Stimulated activated CD4-positive, alpha-beta T cell treated with anti-CD3 and anti-CD28 coated beads, Interleukin-15, amount 100 ng/mL, for 48 hours (primary cell): Measurements from ENCODE around the gene CLIP1.
"Not testable (repeated sequence)": the region's sequence is repeated elsewhere in the genome, so short reads cannot be mapped to it uniquely, and the experiment has no call there.

Experiments used
- DNase-seq, 2 donors: peaks; one replicate each; pipeline ENCODE4 v3.0.0-alpha.2; 2020; ENCODE audit warnings: low read depth in 2 of 2

The CLIP1 gene

DNA sequence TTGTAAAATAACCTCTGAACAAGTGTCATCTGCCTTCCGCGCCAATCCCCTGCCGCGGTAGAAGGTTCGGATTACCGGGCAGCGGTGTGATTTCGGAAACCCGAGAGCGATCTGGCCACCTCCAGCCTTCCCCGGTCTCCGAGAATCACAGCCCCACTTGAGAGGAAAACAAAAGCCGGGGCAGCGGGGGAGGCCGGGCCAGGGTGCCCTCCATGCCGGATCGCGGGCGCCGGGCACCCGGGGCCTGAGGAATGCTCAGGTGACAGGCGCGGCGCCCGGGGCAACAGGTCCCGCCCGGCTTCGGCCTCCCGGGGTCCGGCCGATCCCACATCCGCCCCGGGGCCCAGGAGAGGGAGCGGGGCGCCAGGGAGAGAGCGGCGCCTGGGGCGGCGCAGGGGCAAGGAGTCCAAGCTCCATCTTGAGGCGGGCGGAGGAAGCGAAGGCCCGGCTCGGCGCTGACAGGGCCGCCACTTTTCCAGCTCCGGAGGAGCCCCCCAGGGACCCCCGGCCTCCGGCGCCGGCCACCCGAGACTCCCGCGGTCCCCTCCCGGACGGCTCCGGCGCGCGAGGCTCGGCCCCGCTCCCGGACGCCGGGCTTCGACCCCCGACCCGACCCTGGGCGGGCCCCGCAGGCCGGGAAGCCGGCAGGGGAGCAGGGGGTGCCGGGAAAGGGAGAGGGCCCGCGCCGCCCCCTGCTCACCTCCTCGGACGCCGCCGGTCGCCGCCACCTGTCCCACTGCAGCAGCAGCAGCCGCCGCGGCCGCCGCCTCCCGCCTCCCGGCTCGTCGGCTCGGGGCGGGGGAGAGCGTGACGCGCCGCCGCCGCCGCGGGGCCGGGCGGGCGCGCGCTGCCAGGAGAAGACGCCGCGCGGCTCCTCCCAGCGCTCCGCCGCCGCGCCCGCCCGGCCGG is at the start of gene CLIP1:
TSS of gene CLIP1 (minus strand) at position 849 of the 909 bp plus-strand sequence. CDS start 42,217 bp downstream, outside the sequence.
- no peak for DNase-seq

DNA sequence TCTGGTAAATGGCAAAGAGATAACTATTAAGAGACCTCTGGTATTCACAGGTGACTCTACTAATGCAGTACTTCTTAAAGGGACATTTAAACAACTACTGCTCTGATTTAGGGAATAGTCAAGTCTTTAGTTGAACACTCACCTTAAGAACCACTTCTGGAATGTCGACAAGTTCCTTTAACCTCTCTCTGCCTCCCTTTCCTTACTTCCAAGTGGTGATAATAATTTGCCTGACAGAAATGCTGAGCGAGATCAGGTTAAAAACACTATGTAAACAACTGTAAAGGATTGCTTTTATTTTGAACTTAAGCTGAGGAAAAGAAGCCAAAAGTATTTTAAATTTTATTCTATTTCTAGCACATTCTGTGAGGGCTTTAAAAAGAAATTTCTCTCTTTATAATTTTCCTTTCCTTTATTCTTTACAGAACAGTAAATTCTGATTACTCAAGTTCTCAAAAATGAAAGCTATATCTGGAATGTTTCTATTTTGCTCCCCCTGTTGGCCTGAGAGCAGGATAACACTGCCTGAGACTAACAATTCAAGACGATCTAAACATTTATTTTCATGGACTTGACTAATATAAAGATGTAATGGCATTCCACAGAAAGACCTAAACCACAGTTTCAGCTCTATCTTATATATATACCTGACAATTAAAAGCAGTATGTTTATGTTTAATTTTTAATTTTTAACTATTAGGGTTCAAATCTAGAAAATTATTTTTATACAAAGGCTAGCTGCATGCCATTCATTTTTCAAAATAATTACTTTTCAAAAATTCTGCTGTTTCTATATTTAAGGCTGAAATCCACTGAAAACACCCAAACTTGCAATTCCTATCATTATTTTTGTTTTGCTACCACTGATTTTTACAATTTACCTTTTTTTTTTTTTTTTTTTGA is 49.1 kb upstream of the CLIP1 start:
- no peak for DNase-seq

DNA sequence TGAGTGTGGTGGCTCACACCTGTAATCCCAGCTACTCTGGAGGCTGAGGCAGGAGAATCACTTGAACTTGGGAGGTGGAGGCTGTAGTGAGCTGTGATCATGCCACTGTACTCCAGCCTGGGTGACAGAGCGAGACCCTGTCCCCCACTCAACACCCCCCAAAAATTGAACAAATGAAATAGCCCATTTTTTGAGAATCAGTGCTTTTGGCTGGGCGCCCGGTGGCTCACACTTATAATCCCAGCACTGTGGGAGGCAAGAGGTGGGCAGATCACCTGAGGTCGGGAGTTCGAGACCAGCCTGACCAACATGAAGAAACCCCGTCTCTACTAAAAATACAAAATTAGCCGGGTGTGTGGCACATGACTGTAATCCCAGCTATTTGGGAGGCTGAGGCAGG is 48.1 kb upstream of the CLIP1 start:
- DNase-seq: not testable (repeated sequence)

DNA sequence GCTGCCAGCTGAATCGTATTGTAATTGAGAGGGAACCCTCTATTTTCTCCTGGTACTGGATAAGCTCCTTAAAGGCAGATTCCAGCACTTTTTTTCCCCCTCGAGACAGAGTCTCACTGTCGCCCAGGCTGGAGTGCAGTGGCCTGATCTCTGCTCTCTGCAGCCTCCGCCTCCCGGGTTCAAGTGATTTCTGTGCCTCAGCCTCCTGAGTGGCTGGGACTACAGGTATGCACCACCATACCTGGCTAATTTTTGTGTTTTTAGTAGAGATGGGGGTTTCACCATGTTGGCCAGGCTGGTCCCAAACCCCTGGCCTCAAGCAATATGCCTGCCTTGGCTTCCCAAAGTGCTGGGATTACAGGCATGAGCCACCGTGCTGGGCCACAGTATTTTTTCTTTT is 47.4 kb upstream of the CLIP1 start:
- not testable (repeated sequence) for DNase-seq

DNA sequence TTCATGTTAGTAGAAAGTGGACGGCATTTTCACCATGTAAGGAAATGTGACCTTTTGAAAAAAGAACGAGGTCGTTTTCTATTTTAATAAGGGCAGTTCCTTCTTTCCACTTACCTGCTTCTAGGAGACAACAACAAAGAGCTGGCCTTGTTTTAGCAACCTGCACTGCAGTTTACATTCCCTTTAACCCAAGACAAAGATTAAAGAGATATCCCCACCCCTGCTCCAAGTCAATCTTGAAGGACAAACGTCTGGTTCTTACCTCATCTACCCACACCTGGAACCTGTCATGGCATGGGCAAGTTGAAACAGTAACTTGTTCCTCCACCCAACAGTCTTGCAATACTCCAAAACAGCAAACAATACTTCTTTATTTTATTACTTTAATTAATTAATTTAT is 45.5 kb upstream of the CLIP1 start:
- DNase-seq: no peak

DNA sequence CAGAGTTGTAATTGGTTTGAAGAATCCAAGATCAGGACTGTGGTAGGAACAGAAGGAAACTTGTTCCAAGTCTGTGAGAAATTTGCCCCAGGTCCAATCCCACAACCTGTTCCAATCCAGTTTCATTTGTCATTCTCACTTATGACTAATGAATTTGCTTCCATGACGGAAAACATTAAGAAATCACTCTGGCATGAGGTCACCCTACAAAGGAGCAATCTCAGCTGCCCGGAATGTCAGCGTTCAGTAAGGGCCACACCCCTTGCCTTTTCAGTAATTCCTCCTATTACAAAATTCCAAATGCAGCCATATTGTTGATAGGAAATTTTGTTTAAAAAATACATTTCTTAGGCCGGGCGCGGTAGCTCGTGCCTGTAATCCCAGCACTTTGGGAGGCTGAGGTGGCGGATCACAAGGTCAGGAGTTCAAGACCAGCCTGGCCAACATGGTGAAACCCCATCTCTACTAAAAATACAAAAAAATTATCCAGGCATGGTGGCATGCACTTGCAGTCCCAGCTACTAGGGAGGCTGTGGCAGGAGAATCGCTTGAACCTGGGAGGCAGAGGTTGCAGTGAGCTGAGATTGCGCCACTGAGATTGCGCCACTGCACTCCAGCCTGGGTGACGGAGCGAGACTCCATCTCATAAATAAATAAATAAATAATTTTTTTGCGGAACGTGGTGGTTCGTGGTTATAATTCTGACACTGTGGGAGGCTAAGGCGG is 42.0 kb upstream of the CLIP1 start:
- not testable (repeated sequence) for DNase-seq

DNA sequence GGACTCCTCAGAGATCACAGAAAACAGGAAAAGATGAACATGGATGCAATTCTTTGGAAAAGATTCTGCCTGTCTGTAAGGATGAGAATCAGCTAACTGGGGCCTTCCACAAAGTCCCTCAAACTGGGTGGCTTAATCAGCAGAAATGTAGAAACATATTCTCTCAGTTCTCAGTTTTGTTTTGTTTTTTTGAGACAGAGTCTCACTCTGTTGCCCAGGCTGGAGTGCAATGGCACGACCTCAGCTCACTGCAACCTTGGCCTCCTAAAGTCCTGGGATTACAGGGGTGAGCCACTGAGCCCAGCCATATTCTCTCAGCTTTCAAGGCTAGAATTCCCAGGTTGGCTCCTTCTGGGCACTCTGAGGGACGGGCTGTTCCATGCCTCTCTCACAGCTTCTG is 38.2 kb upstream of the CLIP1 start:
- DNase-seq: no peak

DNA sequence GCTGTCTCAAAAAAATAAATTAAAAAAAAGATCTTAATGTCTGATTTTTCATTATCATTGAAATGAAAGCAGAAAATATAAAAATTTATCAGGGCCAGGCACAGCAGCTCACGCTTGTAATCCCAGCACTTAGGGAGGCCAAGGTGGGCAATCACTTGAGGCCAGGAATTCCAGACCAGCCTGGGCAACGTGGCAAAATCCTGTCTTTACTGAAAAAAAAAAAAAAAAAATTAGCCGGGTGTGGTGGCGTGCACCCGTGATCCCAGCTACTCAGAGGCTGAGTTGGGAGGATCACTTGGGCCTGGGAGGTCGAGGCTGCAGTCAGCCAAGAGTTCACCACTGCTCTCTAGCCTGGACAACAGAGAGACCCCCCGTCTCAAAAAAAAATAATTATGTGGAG is 37.6 kb upstream of the CLIP1 start:
- no peak for DNase-seq

DNA sequence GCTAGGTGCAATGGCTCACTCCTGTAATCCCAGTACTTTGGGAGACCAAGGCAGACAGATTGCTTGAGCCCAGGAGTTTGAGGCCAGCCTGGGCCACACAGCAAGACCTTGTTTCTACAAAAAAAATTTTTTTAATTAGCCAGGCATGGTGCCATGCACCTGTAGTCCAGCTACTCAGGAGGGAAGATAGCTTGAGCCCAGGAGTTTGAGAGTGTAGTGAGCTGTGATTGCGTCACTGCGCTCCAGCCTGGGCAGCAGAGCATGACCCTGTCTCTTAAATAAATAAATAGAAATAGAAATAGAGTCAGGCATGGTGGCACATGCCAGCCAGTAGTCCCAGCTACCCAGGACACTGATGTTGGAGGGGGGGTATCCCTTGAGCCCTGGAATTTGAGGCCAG is 36.7 kb upstream of the CLIP1 start:
- no peak for DNase-seq

DNA sequence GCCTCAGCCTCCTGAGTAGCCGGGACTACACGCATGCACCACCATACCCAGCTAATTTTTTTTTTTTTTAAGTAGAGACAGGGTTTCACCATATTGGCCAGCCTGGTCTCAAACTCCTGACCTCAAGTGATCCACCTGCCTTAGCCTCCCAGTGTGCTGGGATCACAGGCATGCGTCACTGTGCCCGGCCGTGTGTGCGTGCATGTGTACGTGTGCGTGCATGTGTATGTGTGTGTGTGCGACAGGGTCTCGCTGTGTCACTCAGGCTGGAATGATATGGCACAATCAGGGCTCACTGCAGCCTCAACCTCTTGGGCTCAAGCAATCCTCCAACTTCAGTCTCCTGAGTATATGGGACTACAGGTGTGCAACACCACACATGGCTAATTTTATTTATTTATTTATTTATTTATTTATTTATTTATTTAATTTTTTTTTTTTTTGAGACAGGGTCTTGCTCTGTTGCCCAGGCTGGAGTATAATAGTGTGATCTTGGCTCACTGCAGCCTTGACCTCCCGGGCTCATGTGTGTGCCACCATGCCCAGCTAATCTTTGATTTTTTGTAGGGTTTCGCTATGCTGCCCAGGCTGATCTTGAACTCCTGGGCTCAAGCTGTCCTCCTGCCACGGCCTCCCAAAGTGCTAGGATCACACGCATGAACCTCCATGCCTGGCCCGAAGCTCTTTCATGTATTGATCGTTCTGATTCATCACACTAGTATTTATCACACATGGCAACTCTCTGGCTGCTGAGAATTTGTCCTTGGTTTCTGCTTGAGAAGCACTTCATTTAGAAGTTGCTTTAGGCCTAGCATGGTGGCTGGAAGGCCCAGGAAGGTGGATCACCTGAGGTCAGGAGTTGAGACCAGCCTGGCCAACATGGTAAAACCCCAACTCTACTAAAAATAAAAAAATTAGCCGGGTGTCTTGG is 35.9 kb upstream of the CLIP1 start:
- no peak for DNase-seq

DNA sequence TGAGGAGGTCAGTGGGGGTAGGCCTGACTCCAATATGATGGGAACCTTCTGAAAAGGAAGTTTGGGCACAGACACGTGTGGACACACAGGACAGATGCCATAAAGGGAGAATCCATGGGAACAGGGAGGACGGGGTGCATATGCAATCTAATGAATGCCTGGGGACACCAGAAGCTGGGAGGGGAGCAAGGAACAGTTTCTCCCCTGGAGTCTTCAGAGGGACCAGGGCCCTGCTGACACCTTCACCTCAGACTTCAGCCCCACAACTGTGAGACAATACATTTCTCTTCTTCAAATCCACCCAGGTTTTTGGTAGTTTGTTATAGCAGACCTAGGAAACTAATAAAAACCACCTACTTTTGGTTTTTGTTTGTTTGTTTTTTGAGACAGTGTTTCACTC is 35.2 kb upstream of the CLIP1 start:
- no peak for DNase-seq

DNA sequence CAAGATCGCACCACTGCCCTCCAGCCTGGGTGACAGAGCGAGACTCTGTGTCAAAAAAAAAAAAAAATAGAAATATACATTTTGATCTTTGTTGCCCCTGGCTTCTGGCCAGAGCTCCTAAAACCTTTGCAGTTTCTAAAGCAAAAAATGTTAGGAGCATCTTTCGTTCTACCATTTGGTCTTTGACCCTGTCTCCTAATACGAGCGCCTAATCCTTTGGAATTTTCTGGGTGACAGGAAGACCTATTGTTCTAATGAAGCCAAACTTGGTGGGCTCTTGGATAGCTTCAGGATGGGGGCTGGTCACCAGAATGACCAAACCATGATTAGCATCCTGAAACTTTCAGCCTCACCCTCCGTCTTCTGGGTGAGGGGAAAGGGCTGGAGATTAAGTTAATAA is 32.3 kb upstream of the CLIP1 start:
- no peak for DNase-seq

DNA sequence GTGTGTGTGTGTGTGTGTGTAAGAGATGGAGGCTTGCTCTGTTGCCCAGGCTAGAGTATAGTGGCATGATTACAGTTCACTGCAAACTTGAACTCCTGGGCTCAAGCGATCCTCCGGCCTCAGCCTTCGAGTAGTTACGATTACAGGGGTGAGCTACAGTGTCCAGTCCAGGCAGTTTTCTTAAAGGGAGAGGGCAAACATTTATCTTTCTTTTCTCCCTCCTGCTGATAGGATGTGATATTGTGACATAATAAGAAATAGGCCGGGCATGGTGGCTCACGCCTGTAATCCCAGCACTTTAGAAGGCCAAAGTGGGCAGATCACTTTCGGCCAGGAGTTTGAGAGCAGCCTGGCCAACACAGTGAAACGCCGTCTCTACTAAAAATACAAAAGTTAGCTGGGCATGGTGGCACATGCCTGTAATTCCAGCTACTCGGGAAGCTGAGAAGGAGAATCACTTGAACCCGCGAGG is 31.8 kb upstream of the CLIP1 start:
- no peak for DNase-seq

DNA sequence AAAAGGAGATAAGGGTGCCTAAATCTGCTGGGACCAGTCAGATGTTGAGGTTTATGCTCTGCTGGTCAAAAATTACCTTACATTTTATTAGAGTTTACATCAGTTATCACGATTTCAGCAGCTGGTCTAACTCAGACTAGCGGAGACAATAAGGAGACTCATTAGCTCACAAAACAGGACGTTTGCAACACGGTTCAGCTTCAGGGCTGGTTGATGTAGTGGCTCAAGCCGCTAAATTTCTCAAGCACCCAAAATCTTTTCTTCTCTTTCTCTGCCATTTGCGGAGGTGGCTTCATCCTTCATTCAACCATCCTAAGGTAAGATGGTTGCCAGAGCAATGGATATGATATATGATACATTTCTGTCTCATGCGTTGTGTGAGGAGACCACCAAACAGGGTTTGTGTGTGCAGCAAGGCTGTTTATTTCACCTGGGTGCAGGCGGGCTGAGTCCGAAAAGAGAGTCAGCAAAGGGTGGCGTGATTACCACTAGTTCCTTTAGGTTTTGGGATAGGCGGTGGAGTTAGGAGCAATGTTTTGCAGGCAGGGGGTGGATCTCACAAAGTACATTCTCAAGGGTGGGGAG is 30.3 kb upstream of the CLIP1 start:
- no peak for DNase-seq

DNA sequence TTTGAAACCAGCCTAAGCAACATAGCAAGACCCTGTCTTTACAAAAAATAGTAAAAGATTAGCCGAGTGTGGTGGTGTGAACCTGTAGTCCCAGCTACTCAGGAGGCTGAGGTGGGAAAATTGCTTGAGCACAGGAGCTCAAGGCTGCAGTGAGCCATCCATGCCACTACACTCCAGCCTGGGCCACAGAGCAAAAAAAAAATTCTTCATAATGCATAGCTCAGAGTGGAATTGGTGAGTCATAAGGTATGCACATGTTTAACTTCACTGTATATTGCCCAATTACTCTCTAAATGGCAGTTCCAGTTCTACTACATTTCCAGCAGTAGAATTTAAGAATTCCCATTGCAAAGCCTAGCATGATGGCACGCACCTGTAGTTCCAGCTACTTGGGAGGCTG is 26.8 kb upstream of the CLIP1 start:
- DNase-seq: peak in 1 of 2 donors; percentile 14

DNA sequence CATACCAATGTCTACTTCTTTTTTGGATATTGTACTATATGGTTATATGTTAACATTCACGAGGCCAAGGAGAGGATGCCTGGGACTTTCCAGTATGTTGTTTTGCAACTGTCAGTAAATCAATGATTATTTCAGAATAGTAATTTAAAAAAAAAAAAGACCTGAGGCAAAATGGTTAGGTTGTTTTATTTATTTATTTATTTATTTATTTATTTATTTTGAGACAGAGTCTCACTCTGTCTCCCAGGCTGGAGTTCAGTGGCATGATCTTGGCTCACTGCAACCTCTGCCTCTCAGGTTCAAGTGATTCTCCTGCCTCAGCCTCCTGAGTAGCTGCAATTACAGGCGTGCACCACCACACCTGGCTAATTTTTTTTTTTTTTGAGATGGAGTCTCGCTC is 25.4 kb upstream of the CLIP1 start:
- DNase-seq: not testable (repeated sequence)

DNA sequence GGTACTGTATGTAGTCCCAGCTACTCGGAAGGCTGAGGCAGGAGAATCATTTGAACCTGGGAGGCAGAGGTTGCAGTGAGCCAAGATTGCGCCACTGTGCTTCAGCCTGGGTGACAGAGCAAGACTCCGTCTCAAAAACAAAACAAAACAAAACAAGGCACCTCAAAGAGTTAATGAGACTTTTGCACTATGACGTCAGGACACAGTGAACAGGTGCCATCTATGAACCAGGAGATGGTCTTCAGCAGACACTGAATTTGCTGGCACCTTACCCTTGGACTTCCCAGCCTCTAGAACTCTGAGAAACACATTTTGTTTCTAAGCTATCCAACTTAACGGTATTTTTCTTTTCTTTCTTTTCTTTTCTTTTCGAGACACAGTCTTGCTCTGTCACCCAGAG is 23.9 kb upstream of the CLIP1 start:
- DNase-seq: not testable (repeated sequence)

DNA sequence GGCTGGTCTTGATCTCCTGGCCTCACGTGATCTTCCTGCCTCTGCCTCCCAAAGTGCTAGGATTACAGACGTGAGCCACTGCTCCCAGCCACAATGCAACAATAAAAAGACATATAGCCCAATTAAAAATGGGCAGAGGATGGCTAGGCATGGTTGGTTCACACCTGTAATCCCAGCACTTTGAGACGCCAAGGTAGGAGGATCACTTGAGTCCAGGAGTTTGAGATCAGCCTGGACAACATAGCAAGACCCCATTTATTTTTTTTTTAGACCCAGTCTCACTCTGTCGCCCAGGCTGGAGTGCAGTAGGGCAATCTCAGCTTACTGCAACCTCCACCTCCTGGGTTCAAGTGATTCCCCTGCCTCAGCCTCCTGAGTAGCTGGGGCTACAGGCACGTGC is 21.6 kb upstream of the CLIP1 start:
- DNase-seq: not testable (repeated sequence)

DNA sequence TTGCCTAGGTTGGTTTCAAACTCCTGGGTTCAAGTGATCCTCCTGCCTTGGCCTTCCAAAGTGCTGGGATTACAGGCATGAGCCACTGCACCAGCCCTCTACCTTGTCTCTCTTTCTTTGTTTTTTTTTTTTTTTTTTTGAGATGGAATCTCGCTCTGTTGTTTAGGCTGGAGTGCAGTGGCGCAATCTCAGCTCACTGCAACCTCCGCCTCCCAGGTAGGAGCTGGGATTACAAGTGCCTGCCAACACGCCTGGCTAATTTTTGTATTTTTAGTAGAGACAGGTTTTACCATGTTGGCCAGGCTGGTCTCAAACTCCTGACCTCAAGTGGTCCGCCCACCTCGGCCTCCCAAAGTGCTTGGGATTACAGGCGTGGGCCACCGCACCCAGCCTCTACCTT is 16.4 kb upstream of the CLIP1 start:
- DNase-seq: not testable (repeated sequence)

DNA sequence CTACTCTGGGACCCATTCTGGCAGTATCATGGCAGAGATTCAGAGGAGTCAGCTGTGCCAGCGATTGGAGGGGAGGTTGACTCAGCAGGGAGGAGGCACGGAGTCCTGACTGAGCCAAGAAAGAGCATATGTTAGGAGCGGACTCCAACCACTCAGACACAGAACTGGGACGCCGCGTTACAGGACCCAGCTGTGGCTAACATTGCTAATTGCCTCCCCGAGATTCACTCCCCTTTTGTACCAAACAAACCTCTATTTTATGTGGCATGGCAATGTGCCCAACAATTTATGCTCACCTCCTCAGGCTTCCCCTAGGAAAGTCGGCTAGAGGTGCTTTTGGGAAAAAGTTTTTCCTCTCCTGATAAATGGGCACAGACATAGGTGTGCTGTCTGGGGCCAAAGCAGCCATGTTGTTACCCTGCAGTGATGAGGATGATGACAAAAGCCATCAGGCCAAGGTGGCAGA is 15.2 kb upstream of the CLIP1 start:
- DNase-seq: no peak
